Measurements from ENCODE around the gene MMP23B.

Gene MMP23B

DNA sequence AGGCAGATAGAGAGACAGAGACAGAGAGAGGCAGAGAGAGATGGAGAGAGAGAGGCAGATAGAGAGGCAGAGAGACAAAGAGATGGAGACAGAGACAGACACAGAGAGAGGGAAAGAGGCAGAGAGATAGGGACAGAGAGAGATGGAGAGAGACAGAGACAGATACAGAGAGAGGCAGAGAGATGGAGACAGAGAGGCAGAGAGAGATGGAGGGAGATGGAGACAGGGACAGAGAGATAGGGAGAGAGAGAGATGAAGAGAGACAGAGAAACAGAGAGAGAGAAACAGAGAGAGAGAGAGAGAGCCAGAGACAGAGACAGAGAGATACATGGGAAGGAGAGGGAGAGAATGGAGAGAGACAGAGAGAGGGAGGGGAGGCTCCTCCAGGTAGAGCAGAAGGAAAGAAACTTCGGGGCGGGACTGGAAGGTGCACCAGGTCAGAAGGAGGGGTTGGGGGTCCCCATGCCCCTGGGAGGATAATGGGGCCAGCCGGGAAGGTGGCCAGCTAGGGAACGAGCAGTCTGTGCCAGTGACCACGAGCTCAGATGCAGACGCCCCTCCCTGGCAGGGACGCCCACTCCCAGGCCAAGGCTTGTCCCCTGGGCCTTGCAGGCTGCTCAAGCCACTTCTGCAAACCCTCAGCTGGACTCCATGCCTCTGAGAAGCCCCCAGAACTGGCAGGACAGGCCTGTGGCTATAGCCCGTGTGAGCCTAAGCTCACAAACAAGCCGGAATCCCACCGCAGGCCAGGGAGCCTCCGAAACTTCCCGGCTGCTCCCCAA is 35.3 kb upstream of the MMP23B start:
- H3K4me3 ChIP-seq (ENCODE audit: low read depth, low read length): no peak overlapping the region
- TF ChIP-seq, protein P1, sequence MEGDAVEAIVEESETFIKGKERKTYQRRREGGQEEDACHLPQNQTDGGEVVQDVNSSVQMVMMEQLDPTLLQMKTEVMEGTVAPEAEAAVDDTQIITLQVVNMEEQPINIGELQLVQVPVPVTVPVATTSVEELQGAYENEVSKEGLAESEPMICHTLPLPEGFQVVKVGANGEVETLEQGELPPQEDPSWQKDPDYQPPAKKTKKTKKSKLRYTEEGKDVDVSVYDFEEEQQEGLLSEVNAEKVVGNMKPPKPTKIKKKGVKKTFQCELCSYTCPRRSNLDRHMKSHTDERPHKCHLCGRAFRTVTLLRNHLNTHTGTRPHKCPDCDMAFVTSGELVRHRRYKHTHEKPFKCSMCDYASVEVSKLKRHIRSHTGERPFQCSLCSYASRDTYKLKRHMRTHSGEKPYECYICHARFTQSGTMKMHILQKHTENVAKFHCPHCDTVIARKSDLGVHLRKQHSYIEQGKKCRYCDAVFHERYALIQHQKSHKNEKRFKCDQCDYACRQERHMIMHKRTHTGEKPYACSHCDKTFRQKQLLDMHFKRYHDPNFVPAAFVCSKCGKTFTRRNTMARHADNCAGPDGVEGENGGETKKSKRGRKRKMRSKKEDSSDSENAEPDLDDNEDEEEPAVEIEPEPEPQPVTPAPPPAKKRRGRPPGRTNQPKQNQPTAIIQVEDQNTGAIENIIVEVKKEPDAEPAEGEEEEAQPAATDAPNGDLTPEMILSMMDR (conservative IDR thresholded peaks at IDR 0.05; ENCODE audit: low read depth, low read length): no peak
- no peak for DNase-seq (ENCODE audit: low read depth)

GRCh38 chr1:1597275-1597930 is 34.6 kb upstream of the MMP23B start:
- no peak overlapping the region for H3K4me3 ChIP-seq (ENCODE audit: low read depth, low read length)

GRCh38 chr1:1598051-1598719 is 33.8 kb upstream of the MMP23B start:
- no peak for DNase-seq (ENCODE audit: low read depth)
- TF ChIP-seq, protein P1 (conservative IDR thresholded peaks at IDR 0.05; ENCODE audit: low read depth, low read length): no peak
- no peak overlapping the region for H3K4me3 ChIP-seq (ENCODE audit: low read depth, low read length)

More at GRCh38 chr1:1597275-1597930, 34.6 kb upstream of the MMP23B start:
- TF ChIP-seq, protein P1 (conservative IDR thresholded peaks at IDR 0.05; ENCODE audit: low read depth, low read length): peak; percentile 49
- no peak for DNase-seq (ENCODE audit: low read depth)

- TF ChIP-seq, protein P1 (conservative IDR thresholded peaks at IDR 0.05; ENCODE audit: low read depth, low read length): no peak
- DNase-seq (ENCODE audit: low read depth): no peak
- no peak overlapping the region for H3K4me3 ChIP-seq (ENCODE audit: low read depth, low read length)
Observed at GRCh38 chr1:1598720-1599029, 33.3 kb upstream of the MMP23B start.

- no peak for DNase-seq (ENCODE audit: low read depth)
- H3K4me3 ChIP-seq (ENCODE audit: low read depth, low read length): peak overlapping the region; percentile 22
- TF ChIP-seq, protein P1 (conservative IDR thresholded peaks at IDR 0.05; ENCODE audit: low read depth, low read length): peak; percentile 4
Observed at GRCh38 chr1:1599030-1599934, 32.7 kb upstream of the MMP23B start.
